Endothelial cell of umbilical vein (primary cell): ENCODE results near the gene CROCC2.

Experiments used
- EZH2 ChIP-seq: IDR thresholded peaks from 2 replicates; pipeline ENCODE4 v1.6.1; 2012; ENCODE audit warnings: borderline replicate concordance, low read depth, mild to moderate bottlenecking, moderate library complexity, low read length, inconsistent platforms; ENCODE audit not compliant: severe bottlenecking
- FOS ChIP-seq: IDR thresholded peaks from 2 replicates; pipeline ENCODE4 v1.6.1; 2011; ENCODE audit warnings: mild to moderate bottlenecking, low read length, moderate library complexity, borderline replicate concordance; ENCODE audit not compliant: insufficient read depth
- GATA2 ChIP-seq: IDR thresholded peaks from 2 replicates; pipeline ENCODE4 v1.7.0; 2011; ENCODE audit warnings: low read depth, mild to moderate bottlenecking, moderate library complexity, mixed read lengths, low read length; ENCODE audit not compliant: insufficient read length, insufficient read depth
- JUN ChIP-seq: IDR thresholded peaks from 2 replicates; pipeline ENCODE4 v1.6.1; 2011; ENCODE audit warnings: borderline replicate concordance, low read depth; ENCODE audit not compliant: insufficient read length, insufficient read depth
- MYC ChIP-seq: IDR thresholded peaks from one replicate; pipeline ENCODE4 v1.6.1; 2011; ENCODE audit warnings: mild to moderate bottlenecking, low read depth, low read length
- POLR2A ChIP-seq: IDR thresholded peaks from 2 replicates; pipeline ENCODE4 v1.6.1; 2012; ENCODE audit warnings: low read depth, mild to moderate bottlenecking, control low read depth, low read length
- POLR2AphosphoS5 ChIP-seq: IDR thresholded peaks from 2 replicates; pipeline ENCODE4 v1.6.1; 2012; ENCODE audit warnings: low read depth, mild to moderate bottlenecking, control low read depth, low read length, moderate library complexity; ENCODE audit not compliant: insufficient read depth
- TF ChIP-seq, protein P1 (sequence below), 2 donors: IDR thresholded peaks; 1 replicate in 1 of 2; 2 replicates in 1 of 2; pipeline ENCODE4 v1.5.1; 2011; ENCODE audit warnings: low read length in 2 of 2, mild to moderate bottlenecking in 2 of 2, moderate library complexity in 2 of 2, control low read depth in 1 of 2, inconsistent platforms in 1 of 2, low read depth in 1 of 2; ENCODE audit not compliant: insufficient read depth in 1 of 2; ENCODE audit errors: extremely low read depth in 1 of 2
- TF ChIP-seq, protein P2 (sequence below): IDR thresholded peaks from 2 replicates; pipeline ENCODE4 v1.6.1; 2011; ENCODE audit not compliant: insufficient read depth, insufficient read length

DNA sequence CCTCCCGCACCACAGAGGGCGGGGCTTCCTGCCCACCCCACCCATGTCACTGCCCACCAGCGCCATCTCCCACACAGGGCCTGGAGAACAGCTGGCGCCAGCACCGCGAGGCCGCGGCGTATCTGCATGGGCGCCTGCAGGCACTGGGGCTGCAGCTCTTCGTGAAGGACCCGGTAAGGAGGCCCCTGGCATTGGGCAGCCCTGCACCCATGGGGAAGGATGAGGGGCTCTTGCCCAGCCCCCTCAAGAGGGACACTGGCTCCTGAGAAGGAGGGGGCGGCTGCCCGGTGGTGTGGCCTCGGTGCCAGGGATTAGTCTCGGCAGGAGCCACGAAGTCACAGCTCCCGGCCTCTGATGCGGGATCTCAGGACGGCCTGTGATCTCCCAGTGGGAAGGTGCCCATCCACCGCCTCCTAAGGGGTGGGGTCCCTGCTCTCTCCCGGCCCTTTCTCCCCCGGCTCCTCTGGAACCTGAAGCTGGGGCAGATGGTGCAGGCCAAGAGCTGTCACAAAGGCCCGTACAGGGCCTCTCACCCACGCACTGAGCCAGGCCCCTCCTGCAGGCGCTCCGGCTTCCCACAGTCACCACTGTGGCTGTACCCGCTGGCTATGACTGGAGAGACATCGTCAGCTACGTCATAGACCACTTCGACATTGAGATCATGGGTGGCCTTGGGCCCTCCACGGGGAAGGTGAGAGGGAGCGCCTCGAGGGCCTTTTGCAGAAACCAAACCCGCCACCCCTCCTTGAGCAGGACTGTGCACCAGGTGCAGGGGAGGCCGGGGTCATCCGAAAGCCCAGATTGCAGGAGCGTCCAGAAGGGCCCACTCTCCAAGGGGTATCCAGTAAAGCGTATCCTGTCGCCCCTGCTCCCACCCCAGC is 28.4 kb upstream of the CROCC2 start:
- TF ChIP-seq POLR2A: no peak
- TF ChIP-seq EZH2: no peak
- TF ChIP-seq, protein P1, sequence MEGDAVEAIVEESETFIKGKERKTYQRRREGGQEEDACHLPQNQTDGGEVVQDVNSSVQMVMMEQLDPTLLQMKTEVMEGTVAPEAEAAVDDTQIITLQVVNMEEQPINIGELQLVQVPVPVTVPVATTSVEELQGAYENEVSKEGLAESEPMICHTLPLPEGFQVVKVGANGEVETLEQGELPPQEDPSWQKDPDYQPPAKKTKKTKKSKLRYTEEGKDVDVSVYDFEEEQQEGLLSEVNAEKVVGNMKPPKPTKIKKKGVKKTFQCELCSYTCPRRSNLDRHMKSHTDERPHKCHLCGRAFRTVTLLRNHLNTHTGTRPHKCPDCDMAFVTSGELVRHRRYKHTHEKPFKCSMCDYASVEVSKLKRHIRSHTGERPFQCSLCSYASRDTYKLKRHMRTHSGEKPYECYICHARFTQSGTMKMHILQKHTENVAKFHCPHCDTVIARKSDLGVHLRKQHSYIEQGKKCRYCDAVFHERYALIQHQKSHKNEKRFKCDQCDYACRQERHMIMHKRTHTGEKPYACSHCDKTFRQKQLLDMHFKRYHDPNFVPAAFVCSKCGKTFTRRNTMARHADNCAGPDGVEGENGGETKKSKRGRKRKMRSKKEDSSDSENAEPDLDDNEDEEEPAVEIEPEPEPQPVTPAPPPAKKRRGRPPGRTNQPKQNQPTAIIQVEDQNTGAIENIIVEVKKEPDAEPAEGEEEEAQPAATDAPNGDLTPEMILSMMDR (IDR thresholded peaks at IDR 0.05; ENCODE audit: extremely low read depth in 1 of 2, insufficient read depth in 1 of 2, low read depth in 1 of 2, low read length in 2 of 2): no peak
- TF ChIP-seq POLR2AphosphoS5: no peak
- TF ChIP-seq, protein P2, sequence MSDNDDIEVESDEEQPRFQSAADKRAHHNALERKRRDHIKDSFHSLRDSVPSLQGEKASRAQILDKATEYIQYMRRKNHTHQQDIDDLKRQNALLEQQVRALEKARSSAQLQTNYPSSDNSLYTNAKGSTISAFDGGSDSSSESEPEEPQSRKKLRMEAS: no peak
- TF ChIP-seq JUN: no peak
- TF ChIP-seq GATA2: no peak
- TF ChIP-seq FOS: no peak
- TF ChIP-seq MYC: no peak
